Measurements from ENCODE around the gene ATP7B.
"Not testable (repeated sequence)": the region's sequence is repeated elsewhere in the genome, so short reads cannot be mapped to it uniquely, and the experiment has no call there.

Gene ATP7B

DNA sequence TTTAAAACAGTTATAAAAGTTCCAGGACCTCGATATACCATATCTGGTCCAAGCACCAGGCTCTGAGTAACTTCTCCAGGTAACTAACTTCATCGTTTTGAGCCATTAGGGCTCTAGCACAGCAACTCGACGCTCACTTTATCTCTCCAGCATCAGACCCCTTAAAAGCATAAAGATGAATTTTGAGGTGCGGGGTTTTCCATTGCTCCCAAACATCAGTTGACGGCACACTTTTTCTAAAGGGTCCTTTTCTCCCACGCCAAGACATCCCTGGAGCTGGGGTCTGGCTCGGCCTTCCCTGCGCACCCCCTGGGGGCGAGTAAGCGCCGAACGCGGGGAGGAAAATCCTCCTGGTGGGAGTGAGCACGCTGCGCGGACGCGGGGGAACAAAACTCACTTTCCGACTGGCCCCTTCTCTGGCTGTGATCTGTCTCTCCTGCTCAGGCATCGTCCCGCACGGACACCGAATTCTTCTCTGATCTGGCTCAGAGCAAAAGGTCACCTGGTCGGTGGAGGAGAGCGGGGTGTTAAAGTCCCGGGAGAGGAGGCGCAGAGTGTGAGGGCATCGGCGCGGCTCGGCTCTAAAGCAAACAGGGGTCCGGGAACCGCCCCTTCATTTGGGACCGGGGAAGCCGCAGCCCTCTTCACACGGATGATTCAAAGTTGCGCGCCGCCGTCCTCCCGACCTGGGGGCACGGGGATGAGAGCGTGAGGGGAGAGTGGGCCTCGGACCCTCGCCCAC lies at the start of gene ATP7B:
TSS of gene ATP7B (minus strand) at position 561 of the 742 bp plus-strand sequence. CDS start at position 448, 113 bp downstream.
- DNase-seq = peak; percentile 47 to 65

GRCh38 chr13:52053460-52053859 lies 42.2 kb upstream of the ATP7B start:
- no peak for TF ChIP-seq GATA1 (IDR thresholded peaks at IDR 0.05; ENCODE audit: low read depth, low read length)
- TF ChIP-seq POLR2A (IDR thresholded peaks at IDR 0.05; ENCODE audit: low read length) = no peak

More for the DNA sequence above, at the start of gene ATP7B:
- TF ChIP-seq POLR2A (IDR thresholded peaks at IDR 0.05; ENCODE audit: low read length) = no peak
- no peak for TF ChIP-seq GATA1 (IDR thresholded peaks at IDR 0.05; ENCODE audit: low read depth, low read length)

GRCh38 chr13:52051400-52051799 lies 40.1 kb upstream of the ATP7B start:
- no peak for DNase-seq
- no peak for TF ChIP-seq GATA1 (IDR thresholded peaks at IDR 0.05; ENCODE audit: low read depth, low read length)
- no peak for TF ChIP-seq POLR2A (IDR thresholded peaks at IDR 0.05; ENCODE audit: low read length)

More at GRCh38 chr13:52053460-52053859, 42.2 kb upstream of the ATP7B start:
- no peak for DNase-seq

GRCh38 chr13:52048516-52048915 lies 37.3 kb upstream of the ATP7B start:
- TF ChIP-seq GATA1 (IDR thresholded peaks at IDR 0.05; ENCODE audit: low read depth, low read length) (no peak), POLR2A (IDR thresholded peaks at IDR 0.05; ENCODE audit: low read length) (no peak)
- no peak for DNase-seq

- DNase-seq = no peak
- TF ChIP-seq GATA1 (IDR thresholded peaks at IDR 0.05; ENCODE audit: low read depth, low read length) = no peak
- no peak for TF ChIP-seq POLR2A (IDR thresholded peaks at IDR 0.05; ENCODE audit: low read length)
These were observed 36.2 kb upstream of the ATP7B start for GRCh38 chr13:52047463-52047862.

GRCh38 chr13:52043675-52044074 lies 32.4 kb upstream of the ATP7B start:
- no peak for DNase-seq
- TF ChIP-seq POLR2A (IDR thresholded peaks at IDR 0.05; ENCODE audit: low read length) (no peak), GATA1 (IDR thresholded peaks at IDR 0.05; ENCODE audit: low read depth, low read length) (no peak)

- DNase-seq = no peak
- TF ChIP-seq POLR2A (IDR thresholded peaks at IDR 0.05; ENCODE audit: low read length) (no peak), GATA1 (IDR thresholded peaks at IDR 0.05; ENCODE audit: low read depth, low read length) (no peak)
These were observed 24.8 kb upstream of the ATP7B start for GRCh38 chr13:52036037-52036436.

DNA sequence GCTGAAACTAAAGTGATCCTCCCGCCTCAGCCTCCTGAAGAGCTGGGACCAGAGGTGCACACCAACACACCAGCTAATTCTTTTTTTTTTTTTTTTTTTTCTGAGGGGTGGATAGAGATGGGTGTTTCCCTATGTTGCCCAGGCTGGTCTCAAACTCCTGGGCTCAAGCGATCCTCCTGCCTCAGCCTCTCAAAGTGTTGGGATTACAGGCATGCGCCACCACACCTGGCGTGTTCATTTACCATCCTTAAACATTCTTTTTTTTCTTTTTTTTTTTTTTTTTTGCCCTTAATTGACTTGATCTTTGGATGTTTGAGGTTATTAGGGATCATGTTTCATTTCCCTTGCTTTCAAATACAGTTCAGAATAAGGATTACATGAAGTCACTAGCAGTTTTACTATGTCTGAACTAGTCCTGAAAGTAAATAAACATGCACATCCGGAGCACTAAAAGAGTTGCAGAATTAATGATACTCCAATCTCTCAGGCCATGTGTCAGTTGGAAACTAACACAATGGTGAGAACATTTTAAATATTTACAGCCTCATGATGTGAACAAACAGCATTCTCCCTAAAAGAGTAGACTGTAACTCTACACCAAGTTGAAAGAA lies 23.5 kb upstream of the ATP7B start:
- TF ChIP-seq POLR2A (IDR thresholded peaks at IDR 0.05; ENCODE audit: low read length) (no peak), GATA1 (IDR thresholded peaks at IDR 0.05; ENCODE audit: low read depth, low read length) (no peak)
- no peak for DNase-seq

DNA sequence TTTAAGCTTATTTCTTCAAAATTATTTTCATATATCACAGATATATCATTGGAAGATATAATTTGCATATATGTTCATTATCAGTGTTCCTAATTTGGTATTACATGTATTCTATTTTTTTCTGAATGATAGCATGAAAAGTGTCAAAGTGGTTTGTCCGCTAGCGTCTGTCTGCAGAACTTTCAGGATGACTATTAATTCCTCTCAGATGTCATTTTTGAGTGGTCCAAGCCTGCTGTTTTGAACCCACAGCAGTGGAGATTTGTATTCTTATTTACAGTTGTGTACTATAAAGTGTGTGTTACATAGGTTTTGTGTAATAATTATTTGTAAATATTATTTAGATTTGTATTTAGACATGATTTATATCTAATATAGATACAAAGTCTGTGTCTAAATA lies 21.8 kb upstream of the ATP7B start:
- DNase-seq = no peak
- TF ChIP-seq GATA1 (IDR thresholded peaks at IDR 0.05; ENCODE audit: low read depth, low read length) (no peak), POLR2A (IDR thresholded peaks at IDR 0.05; ENCODE audit: low read length) (no peak)

DNA sequence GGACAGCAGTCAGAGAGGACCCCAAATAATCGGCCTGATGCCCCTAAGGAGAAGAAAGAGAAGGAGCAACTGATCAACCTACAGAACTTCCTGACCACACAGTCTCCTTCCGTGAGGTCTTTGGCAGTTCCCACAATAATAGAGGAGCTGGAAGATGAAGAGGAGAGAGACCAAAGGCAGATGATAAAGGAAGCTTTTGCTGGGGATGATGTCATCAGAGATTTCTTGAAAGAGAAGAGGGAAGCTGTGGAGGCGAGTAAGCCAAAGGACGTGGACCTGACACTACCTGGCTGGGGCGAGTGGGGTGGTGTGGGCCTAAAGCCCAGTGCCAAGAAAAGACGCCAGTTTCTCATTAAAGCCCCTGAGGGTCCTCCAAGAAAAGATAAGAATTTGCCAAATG lies 19.2 kb upstream of the ATP7B start:
- DNase-seq = not testable (repeated sequence)

DNA sequence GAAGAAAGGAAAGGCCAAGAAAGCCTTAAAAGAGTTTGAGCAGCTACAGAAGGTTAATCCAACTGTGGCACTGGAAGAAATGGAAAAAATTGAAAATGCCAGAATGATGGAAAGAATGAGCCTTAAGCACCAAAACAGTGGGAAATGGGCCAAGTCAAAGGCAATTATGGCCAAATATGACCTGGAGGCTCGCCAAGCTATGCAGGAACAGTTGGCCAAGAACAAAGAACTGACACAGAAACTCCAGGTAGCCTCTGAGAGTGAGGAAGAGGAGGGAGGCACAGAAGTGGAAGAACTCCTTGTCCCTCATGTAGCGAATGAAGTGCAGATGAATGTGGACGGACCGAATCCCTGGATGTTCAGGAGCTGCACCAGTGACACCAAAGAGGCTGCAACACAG lies 18.3 kb upstream of the ATP7B start:
- DNase-seq = no peak
- TF ChIP-seq GATA1 (IDR thresholded peaks at IDR 0.05; ENCODE audit: low read depth, low read length) = no peak
- no peak for TF ChIP-seq POLR2A (IDR thresholded peaks at IDR 0.05; ENCODE audit: low read length)

- TF ChIP-seq GATA1 (IDR thresholded peaks at IDR 0.05; ENCODE audit: low read depth, low read length) (no peak), POLR2A (IDR thresholded peaks at IDR 0.05; ENCODE audit: low read length) (no peak)
- no peak for DNase-seq
These were observed 16.6 kb upstream of the ATP7B start for GRCh38 chr13:52027832-52028231.

DNA sequence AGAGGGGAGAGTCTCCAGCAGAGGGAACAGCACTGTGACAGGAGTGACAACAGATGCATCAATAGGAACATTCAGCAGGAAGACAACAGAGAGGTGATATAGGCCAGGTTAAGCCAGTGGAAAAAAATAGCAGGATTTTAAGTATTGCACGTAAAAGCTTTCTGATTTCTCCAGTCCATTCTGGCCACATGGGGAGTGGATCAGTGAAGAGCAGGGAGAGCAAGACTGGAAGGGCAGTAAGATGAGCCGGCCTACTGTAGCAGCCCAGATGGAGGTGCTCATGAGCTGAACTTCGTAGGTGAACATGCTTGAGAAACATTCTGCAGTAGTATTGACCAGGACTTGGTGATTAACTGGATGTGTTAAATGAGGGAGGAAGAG lies 15.0 kb upstream of the ATP7B start:
- TF ChIP-seq GATA1 (IDR thresholded peaks at IDR 0.05; ENCODE audit: low read depth, low read length) = no peak
- no peak for DNase-seq

DNA sequence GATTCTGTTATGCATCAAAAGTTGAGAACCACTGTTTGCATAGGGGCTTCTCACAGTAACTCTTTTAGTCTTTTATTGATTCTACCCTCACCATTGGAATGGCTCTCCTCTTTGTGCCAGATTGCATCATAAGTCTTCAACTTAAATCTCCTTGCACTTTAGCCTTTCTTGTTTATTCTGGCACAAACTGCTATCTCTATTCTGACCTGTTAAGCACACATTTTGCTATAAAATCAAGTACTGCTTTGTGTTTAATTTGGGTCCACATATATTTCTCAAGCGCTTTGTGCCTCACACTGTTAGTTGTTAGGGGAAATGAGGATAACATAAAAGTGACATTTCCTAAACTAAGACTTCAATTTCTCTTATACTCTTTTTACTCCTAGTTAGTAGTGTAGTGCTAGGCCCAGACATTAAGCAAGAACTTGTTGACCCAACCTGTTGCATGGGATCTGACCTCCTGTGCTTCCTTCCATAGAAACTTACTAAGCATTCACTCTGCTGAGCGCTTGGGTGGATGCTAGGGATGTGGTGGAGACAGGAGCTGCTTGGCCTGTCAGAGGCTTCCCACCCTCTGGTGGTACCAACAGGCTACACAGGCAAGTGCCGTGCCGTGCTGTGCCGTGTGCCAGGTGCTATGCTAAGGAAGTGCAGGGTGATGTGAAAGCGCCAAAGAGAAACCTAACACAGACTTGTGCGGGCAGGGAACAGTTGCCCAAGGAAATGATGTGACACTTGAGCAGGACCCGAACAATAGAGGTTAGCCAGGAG lies 14.4 kb upstream of the ATP7B start:
- DNase-seq = no peak
- TF ChIP-seq POLR2A (IDR thresholded peaks at IDR 0.05; ENCODE audit: low read length) = no peak
- TF ChIP-seq GATA1 (IDR thresholded peaks at IDR 0.05; ENCODE audit: low read depth, low read length) = no peak
